Activated B cell treated with CpG ODN at 0.5 μM for 24 hours (primary cell): ENCODE data around the gene RAD54L2. TPM values are rescaled to one million over a fixed set of nuclear protein-coding genes. Genes with fewer than 3 reads are reported as not detected.
A peak's percentile ranks its signal among the peaks of the same experiment; 100 is the strongest.

Source experiments
- ATAC-seq: fragments of 200-7000 bp; cut with Tn5 transposase; one replicate; pipeline ENCODE4 v1.10.0; 2021; ENCODE audit warnings: low read depth, mild to moderate bottlenecking, moderate library complexity
- CTCF ChIA-PET: fragments of 350-600 bp; sonication (Branson Sonifier 250); formaldehyde crosslinking; loops from one replicate; lab custom pipeline; 2021; ENCODE audit warnings: antibody characterized with exemption; lab: Charles Lee
- POLR2A ChIA-PET: fragments of 350-600 bp; sonication (Branson Sonifier 250); formaldehyde crosslinking; loops from one replicate; lab custom pipeline; 2021; ENCODE audit warnings: antibody characterized with exemption; lab: Charles Lee
- DNase-seq: peaks from one replicate; pipeline ENCODE4 v3.0.0; 2022
- H3K27ac Mint-ChIP-seq: one replicate; pipeline ENCODE4 v1.8.0; 2020; ENCODE audit warnings: mixed read lengths
- H3K27me3 Mint-ChIP-seq: one replicate; pipeline ENCODE4 v1.8.0; 2021; ENCODE audit warnings: mixed read lengths
- H3K36me3 Mint-ChIP-seq: one replicate; pipeline ENCODE4 v1.8.0; 2021; ENCODE audit warnings: low read depth, mixed read lengths
- H3K4me1 Mint-ChIP-seq: one replicate; pipeline ENCODE4 v1.8.0; 2021; ENCODE audit warnings: mixed read lengths
- H3K4me3 Mint-ChIP-seq: one replicate; pipeline ENCODE4 v1.8.0; 2020; ENCODE audit warnings: mild to moderate bottlenecking, mixed read lengths
- H3K9me3 Mint-ChIP-seq: one replicate; pipeline ENCODE4 v1.8.0; 2020; ENCODE audit warnings: mixed read lengths
- intact Hi-C: fragments of 100-400 bp; cut with micrococcal nuclease; formaldehyde crosslinking; loops from one replicate; pipeline ENCODE4 v1.15.1; 2024
- total RNA-seq: library from RNA; stranded (reverse); gene quantifications from 2 replicates; pipeline ENCODE4 v1.2.3, GENCODE V29; 2022
- TF ChIP-seq, protein P1 (sequence below): fragments of 200-600 bp; IDR thresholded peaks from one replicate; pipeline ENCODE4 v1.8.0; 2022; ENCODE audit warnings: antibody characterized with exemption, mild to moderate bottlenecking

RAD54L2 gene, protein sequence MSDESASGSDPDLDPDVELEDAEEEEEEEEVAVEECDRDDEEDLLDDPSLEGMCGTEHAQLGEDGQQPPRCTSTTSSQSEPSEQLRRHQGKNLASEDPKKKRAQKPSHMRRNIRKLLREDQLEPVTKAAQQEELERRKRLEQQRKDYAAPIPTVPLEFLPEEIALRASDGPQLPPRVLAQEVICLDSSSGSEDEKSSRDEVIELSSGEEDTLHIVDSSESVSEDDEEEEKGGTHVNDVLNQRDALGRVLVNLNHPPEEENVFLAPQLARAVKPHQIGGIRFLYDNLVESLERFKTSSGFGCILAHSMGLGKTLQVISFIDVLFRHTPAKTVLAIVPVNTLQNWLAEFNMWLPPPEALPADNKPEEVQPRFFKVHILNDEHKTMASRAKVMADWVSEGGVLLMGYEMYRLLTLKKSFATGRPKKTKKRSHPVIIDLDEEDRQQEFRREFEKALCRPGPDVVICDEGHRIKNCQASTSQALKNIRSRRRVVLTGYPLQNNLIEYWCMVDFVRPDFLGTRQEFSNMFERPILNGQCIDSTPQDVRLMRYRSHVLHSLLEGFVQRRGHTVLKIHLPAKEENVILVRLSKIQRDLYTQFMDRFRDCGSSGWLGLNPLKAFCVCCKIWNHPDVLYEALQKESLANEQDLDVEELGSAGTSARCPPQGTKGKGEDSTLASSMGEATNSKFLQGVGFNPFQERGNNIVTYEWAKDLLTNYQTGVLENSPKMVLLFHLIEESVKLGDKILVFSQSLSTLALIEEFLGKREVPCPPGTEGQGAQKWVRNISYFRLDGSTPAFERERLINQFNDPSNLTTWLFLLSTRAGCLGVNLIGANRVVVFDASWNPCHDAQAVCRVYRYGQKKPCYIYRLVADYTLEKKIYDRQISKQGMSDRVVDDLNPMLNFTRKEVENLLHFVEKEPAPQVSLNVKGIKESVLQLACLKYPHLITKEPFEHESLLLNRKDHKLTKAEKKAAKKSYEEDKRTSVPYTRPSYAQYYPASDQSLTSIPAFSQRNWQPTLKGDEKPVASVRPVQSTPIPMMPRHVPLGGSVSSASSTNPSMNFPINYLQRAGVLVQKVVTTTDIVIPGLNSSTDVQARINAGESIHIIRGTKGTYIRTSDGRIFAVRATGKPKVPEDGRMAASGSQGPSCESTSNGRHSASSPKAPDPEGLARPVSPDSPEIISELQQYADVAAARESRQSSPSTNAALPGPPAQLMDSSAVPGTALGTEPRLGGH (N-terminal part only)
- 34.3 and 39.3 TPM in 2 replicates for total RNA-seq

GRCh38 chr3:51538459-51539290, at the start of gene RAD54L2:
RAD54L2 (plus strand) TSS chr3:51538719; CDS start chr3:51590421, 51,702 bp downstream.
- DNase-seq (peak; percentile 80), ATAC-seq (peak; percentile 90)
- ChIA-PET POLR2A (interaction anchor here (0.5 to 3.5 kb wide), 7 partner anchors 12 to 1443 kb away, joined by 3 to 35 read pairs (median 4); partner anchors contain the start of gene DCAF1), CTCF (interaction anchor here (0.7 to 3.2 kb wide), 4 partner anchors 21 to 144 kb away, joined by 3 to 23 read pairs (median 3); no protein-coding TSS in a partner anchor)
- Mint-ChIP-seq H3K4me3 (peak within 1 kb of the TSS; percentile 90), H3K4me1 (peaks cover 45% of the 10 kb centered on the region), H3K36me3 (peaks cover 9% of the 10 kb centered on the region), H3K9me3 (no peaks in the 10 kb centered on the region), H3K27me3 (no peaks in the 10 kb centered on the region), H3K27ac (peak within 1 kb of the TSS; percentile 91)
- intact Hi-C loops = loop anchor here (1.0 kb wide), 2 partner anchors 17 to 36 kb away; no protein-coding TSS in a partner anchor
- TF ChIP-seq, protein P1, sequence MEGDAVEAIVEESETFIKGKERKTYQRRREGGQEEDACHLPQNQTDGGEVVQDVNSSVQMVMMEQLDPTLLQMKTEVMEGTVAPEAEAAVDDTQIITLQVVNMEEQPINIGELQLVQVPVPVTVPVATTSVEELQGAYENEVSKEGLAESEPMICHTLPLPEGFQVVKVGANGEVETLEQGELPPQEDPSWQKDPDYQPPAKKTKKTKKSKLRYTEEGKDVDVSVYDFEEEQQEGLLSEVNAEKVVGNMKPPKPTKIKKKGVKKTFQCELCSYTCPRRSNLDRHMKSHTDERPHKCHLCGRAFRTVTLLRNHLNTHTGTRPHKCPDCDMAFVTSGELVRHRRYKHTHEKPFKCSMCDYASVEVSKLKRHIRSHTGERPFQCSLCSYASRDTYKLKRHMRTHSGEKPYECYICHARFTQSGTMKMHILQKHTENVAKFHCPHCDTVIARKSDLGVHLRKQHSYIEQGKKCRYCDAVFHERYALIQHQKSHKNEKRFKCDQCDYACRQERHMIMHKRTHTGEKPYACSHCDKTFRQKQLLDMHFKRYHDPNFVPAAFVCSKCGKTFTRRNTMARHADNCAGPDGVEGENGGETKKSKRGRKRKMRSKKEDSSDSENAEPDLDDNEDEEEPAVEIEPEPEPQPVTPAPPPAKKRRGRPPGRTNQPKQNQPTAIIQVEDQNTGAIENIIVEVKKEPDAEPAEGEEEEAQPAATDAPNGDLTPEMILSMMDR = no peak

- no peaks in the 10 kb centered on the region for H3K9me3 Mint-ChIP-seq
- TF ChIP-seq, protein P1 = no peak
- peak overlapping the region; percentile 95 for H3K27ac Mint-ChIP-seq
- ChIA-PET CTCF (interaction anchor here (0.6 to 6.1 kb wide), 9 partner anchors 110 to 883 kb away, joined by 3 to 114 read pairs (median 5); partner anchors contain the start of genes MANF and TEX264), POLR2A (interaction anchor here (0.6 to 5.4 kb wide), 20 partner anchors 10 to 1162 kb away, joined by 3 to 94 read pairs (median 8); partner anchors contain the start of genes C3orf18, HEMK1, MANF and MAPKAPK3)
- H3K4me3 Mint-ChIP-seq = peak overlapping the region; percentile 89
- peaks cover 11% of the 10 kb centered on the region for H3K36me3 Mint-ChIP-seq
- peak; percentile 77 for DNase-seq
- no peaks in the 10 kb centered on the region for H3K27me3 Mint-ChIP-seq
- intact Hi-C loops = loop anchor here (1.0 kb wide), 1 partner anchor 1140 kb away; the partner anchor contains the start of gene TMEM115
- H3K4me1 Mint-ChIP-seq = peaks cover 22% of the 10 kb centered on the region
- peak; percentile 40 for ATAC-seq
Measured at GRCh38 chr3:51498876-51499738, 39.4 kb upstream of the RAD54L2 start.

DNA sequence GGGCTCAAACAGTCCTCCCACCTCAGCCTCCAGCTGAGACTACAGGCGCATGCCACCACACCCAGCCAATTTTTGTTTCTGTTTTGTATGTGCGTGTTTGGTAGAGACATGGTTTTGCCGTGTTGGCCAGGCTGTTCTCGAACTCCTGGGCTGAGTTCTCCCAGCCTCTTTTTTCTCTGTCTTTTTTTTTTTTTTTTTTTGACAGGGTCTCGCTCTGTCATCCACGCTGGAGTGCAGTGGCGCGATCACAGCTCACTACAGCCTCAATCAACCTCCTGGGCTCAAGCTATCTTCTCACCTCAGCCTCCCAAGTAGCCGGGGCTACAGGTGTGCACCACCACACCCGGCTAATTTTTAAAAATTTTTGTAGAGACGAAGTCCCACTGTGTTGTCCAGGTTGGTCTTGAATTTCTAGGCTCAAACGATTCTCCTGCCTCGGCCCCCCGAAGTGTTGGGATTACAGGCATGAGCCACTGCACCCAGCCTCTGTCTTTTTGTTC, 37.8 kb upstream of the RAD54L2 start:
- Mint-ChIP-seq H3K27ac (peak overlapping the region; percentile 91), H3K4me3 (peak overlapping the region; percentile 89), H3K36me3 (peaks cover 8% of the 10 kb centered on the region), H3K27me3 (no peaks in the 10 kb centered on the region), H3K4me1 (peaks cover 22% of the 10 kb centered on the region), H3K9me3 (no peaks in the 10 kb centered on the region)
- ATAC-seq (no peak), DNase-seq (no peak)
- ChIA-PET POLR2A (interaction anchor here (0.6 to 5.4 kb wide), 35 partner anchors 9 to 1695 kb away, joined by 3 to 94 read pairs (median 9); partner anchors contain the start of genes C3orf18, DUSP7, HEMK1 and MANF), CTCF (interaction anchor here (0.9 to 6.1 kb wide), 12 partner anchors 12 to 885 kb away, joined by 3 to 114 read pairs (median 6); partner anchors contain the start of genes RAD54L2 and TEX264)
- TF ChIP-seq, protein P1 = no peak
- intact Hi-C loops = loop anchor here (1.0 to 10.0 kb wide), 7 partner anchors 64 to 1187 kb away; partner anchors contain the start of genes CISH, GNL3, MANF and PBRM1
